Measurements from ENCODE around the gene NTRK3.

Gene NTRK3

DNA sequence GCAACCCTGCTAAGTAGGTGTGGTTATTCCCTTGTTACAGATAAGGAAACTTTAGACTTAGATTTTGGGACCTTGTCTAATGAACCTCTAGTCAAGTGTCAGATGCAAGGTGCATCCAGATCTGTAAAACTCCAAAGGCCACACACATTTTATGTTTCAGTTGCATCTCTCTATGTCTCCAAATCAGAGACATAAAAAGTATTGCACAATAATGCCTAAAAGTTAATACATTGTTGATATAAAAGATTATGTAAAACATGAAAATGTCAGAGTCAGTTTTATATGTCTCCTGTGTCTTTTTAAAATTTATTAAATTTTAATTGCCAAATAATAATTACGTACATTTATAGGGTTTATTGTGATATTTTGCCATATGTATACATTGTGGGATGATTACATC lies 408.5 kb downstream of the NTRK3 start:
- Histone ChIP-seq H3K79me2 (ENCODE audit: control insufficient read depth, low read length) (no peaks in the 10 kb centered on the region), H4K20me1 (ENCODE audit: control insufficient read depth, insufficient read depth, low read depth, low read length) (no peaks in the 10 kb centered on the region), H3K27ac (ENCODE audit: low read depth, low read length) (no peak overlapping the region), H3K4me2 (ENCODE audit: low read length) (no peak overlapping the region), H3K4me3 (ENCODE audit: low read length) (no peak overlapping the region), H3K9me2 (replicated peaks; ENCODE audit: control insufficient read depth, low read length) (no peaks in the 10 kb centered on the region), H3K9me3 (ENCODE audit: control insufficient read depth, insufficient read depth, low read length) (no peaks in the 10 kb centered on the region), H3K27me3 (ENCODE audit: control insufficient read depth, low read length) (no peaks in the 10 kb centered on the region), H3K36me3 (ENCODE audit: control insufficient read depth, low read length) (no peaks in the 10 kb centered on the region), H3K4me1 (ENCODE audit: control insufficient read depth, low read length) (no peaks in the 10 kb centered on the region), H3F3A (ENCODE audit: control insufficient read depth, insufficient read depth) (no peaks in the 10 kb centered on the region)
- TF ChIP-seq EZH2phosphoT487 (IDR thresholded peaks at IDR 0.05; ENCODE audit: borderline replicate concordance, low read length) (no peak), CTCF (IDR thresholded peaks at IDR 0.05; ENCODE audit: low read depth, low read length, poor library complexity, severe bottlenecking) (no peak)

DNA sequence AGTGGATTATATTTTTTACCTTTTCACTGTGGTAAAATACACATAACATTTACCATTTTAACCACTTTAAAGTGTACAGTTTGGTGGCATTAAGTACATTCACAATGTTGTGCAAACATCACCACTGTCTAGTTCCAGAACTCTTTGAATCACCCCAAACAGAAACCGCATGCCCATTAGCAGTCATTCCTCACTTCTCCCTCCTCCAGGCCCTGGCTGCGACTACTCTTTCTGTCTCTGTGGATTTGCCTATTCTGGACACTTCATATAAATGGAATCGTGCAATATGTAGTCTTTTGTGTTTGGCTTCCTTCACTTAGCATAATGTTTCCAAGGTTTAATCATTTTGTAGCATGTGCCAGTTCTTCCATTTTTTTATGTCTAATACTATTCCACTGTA lies 409.8 kb downstream of the NTRK3 start:
- no peaks in the 10 kb centered on the region for H3K27me3 ChIP-seq (ENCODE audit: control insufficient read depth, low read length)
- no peaks in the 10 kb centered on the region for H3K4me1 ChIP-seq (ENCODE audit: control insufficient read depth, low read length)
- H3K9me2 ChIP-seq (replicated peaks; ENCODE audit: control insufficient read depth, low read length), result no peaks in the 10 kb centered on the region
- no peaks in the 10 kb centered on the region for H4K20me1 ChIP-seq (ENCODE audit: control insufficient read depth, insufficient read depth, low read depth, low read length)
- TF ChIP-seq EZH2phosphoT487 (IDR thresholded peaks at IDR 0.05; ENCODE audit: borderline replicate concordance, low read length) (no peak), CTCF (IDR thresholded peaks at IDR 0.05; ENCODE audit: low read depth, low read length, poor library complexity, severe bottlenecking) (no peak)
- no peaks in the 10 kb centered on the region for H3K9me3 ChIP-seq (ENCODE audit: control insufficient read depth, insufficient read depth, low read length)
- H3K36me3 ChIP-seq (ENCODE audit: control insufficient read depth, low read length), result no peaks in the 10 kb centered on the region
- H3F3A ChIP-seq (ENCODE audit: control insufficient read depth, insufficient read depth), result no peaks in the 10 kb centered on the region
- H3K79me2 ChIP-seq (ENCODE audit: control insufficient read depth, low read length), result no peaks in the 10 kb centered on the region
- no peak overlapping the region for H3K4me2 ChIP-seq (ENCODE audit: low read length)
- H3K4me3 ChIP-seq (ENCODE audit: low read length), result no peak overlapping the region
- no peak overlapping the region for H3K27ac ChIP-seq (ENCODE audit: low read depth, low read length)

- Histone ChIP-seq H3K4me2 (ENCODE audit: low read length) (no peak overlapping the region), H3F3A (ENCODE audit: control insufficient read depth, insufficient read depth) (no peaks in the 10 kb centered on the region), H3K4me3 (ENCODE audit: low read length) (no peak overlapping the region), H3K9me3 (ENCODE audit: control insufficient read depth, insufficient read depth, low read length) (no peaks in the 10 kb centered on the region), H3K79me2 (ENCODE audit: control insufficient read depth, low read length) (no peaks in the 10 kb centered on the region), H4K20me1 (ENCODE audit: control insufficient read depth, insufficient read depth, low read depth, low read length) (no peaks in the 10 kb centered on the region), H3K27me3 (ENCODE audit: control insufficient read depth, low read length) (no peaks in the 10 kb centered on the region), H3K9me2 (replicated peaks; ENCODE audit: control insufficient read depth, low read length) (no peaks in the 10 kb centered on the region), H3K27ac (ENCODE audit: low read depth, low read length) (no peak overlapping the region), H3K36me3 (ENCODE audit: control insufficient read depth, low read length) (no peaks in the 10 kb centered on the region), H3K4me1 (ENCODE audit: control insufficient read depth, low read length) (no peaks in the 10 kb centered on the region)
- TF ChIP-seq EZH2phosphoT487 (IDR thresholded peaks at IDR 0.05; ENCODE audit: borderline replicate concordance, low read length), result no peak
- no peak for TF ChIP-seq CTCF (IDR thresholded peaks at IDR 0.05; ENCODE audit: low read depth, low read length, poor library complexity, severe bottlenecking)
Observed at GRCh38 chr15:87843312-87843711, 413.2 kb downstream of the NTRK3 start.
